Right renal cortex interstitium (tissue), 3 donors: ENCODE results near the gene HMBS. TPM values are rescaled to one million over a fixed set of nuclear protein-coding genes. Genes with fewer than 3 reads are reported as not detected.
"Not testable (repeated sequence)": the region's sequence is repeated elsewhere in the genome, so short reads cannot be mapped to it uniquely, and the experiment has no call there.

Experiments used
- DNase-seq, 3 donors: peaks; one replicate each; pipeline ENCODE4 v3.0.0-alpha.2; 2013; ENCODE audit warnings: low read depth in 3 of 3, low spot score in 2 of 3
- polyA plus RNA-seq, 3 donors: library from polyadenylated mRNA; unstranded; fragments of 120-200 nt; gene quantifications; one replicate each; pipeline ENCODE4 v1.2.1, GENCODE V29; 2013; ENCODE audit not compliant: insufficient read length in 3 of 3

The HMBS gene
- 10 to 100 TPM; 24.5 to 29.5 (median 26.8) TPM for polyA plus RNA-seq

GRCh38 chr11:119084663-119085436, at the start of gene HMBS:
HMBS (plus strand) TSS chr11:119084881; CDS start chr11:119085034, 153 bp downstream.
- DNase-seq: peak; percentile 91 to 93 (median 93)

DNA sequence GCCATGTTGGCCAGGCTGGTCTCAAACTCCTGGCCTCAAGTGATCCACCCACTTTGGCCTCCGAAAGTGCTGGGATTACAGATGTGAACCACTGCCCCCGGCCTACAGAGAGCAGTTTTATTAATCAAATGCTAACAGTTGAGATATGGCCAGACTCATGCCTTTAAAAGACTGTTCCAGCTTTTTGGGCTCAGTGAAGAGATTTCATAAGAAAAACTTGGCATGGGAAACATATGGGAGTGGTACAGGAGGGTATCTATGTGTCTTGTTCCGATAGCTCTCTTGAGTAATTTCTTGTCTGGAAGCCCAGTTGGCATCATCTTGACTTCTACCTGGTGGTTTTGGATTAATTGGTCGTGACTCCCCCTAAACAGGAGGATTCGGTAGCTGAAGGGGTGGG, 45.8 kb upstream of the HMBS start:
- no peak for DNase-seq

- DNase-seq: not testable (repeated sequence)
Measured at GRCh38 chr11:119039471-119039870, 45.2 kb upstream of the HMBS start.

DNA sequence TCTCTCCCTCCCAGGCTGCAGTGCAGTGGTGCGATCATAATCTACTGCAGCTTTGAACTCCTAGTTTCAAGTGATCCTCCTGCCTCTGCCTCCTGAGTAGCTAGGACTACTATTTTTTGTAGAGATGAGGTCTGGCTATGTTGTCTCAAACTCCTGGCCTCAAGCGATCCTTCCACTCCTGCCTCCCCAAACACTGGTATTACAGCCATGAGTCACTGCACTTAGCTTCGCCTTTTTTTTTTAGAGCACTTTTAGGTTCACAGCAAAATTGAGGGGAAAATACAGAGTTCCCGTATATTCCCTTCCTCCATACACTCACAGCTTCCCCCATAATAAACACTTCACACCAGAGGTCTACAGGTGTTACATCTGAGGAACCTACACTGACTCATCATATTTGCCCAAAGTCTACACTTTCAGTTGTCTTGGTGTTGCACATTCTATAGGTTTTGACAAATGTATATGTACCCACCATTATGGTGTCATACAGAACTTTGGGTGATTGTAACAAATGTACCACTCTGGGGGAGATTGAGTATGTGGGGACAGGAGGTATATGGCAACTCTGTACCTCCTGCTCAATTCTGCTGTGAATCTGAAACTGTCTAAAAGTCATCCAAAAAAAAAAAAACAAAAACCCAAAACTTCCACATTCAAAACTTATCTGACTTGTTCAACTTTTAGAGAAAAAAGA, 42.7 kb upstream of the HMBS start:
- DNase-seq: no peak

- DNase-seq: no peak
Measured at GRCh38 chr11:119042927-119043326, 41.8 kb upstream of the HMBS start.

GRCh38 chr11:119044708-119045107, 40.0 kb upstream of the HMBS start:
- no peak for DNase-seq

GRCh38 chr11:119046489-119046888, 38.2 kb upstream of the HMBS start:
- no peak for DNase-seq

GRCh38 chr11:119047205-119047604, 37.5 kb upstream of the HMBS start:
- DNase-seq: no peak

DNA sequence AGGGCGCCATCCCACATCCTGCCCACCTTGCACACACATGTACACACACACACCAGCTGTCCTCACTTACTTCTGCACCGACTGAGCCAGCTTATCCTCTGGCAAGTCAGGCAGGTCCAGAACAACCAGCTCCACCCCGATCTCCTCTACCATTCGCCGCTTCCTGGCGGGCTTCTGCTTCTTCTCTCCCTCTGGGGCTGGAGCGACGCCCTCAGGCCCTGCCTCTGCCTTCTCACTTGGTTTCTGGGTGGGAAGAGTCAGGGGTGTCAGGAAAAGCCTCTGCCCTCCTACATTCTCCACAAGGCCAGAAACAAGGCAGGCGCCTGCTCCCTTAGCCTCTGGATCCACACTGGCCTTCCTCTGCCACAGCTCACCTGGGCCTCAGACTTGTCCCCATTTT, 36.0 kb upstream of the HMBS start:
- DNase-seq: no peak

DNA sequence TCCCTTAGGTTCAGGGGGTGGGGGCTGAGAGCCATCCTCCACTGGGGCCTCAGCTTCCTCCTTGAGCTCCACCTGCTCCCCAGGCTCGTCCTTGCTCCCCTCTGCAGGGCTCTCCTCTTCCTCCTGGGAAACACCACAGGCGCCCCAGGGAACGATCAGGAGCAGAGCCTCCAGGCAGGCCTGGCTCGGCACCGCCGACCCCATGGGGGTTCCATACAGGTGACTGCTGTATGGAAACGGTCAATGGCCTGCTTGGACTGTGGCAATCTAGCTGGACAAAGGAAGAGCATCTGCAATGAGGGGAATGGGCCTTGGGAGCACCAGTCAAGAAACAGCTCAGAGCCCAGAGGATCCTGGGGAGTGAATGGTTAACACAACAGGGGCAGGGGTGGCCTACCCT, 35.6 kb upstream of the HMBS start:
- DNase-seq: no peak

GRCh38 chr11:119051440-119052162, 33.1 kb upstream of the HMBS start:
- DNase-seq: no peak

DNA sequence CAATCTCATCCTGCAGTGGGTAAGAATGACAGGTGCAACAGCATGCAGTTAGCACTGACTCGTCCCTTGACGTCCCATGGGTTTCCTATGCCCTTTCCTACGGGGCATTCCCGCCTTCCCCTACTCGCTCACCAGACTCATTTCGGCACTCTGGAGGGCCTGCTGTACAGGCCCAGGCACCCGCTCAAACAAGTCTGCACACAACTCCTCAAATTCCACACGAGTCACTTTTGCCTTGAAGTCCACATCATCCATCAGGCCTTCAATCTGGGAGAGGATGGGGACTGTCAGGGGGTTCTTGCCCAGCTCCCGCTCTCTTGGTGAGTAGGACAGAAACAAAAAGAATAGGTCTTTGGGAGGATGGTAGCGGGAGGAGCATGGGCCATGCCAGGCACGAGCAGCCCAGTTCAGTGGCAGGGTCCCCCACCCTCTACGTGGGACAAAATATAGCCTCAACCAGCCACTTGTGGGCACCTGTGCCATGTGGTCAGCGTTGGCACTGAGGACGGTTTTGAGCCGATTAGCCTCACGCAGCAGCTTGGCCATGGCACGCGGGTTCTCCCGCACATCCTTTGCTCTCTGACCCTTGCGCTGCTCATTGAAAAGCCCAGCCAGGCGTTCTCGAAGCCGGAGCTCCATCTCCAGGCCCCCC, 32.4 kb upstream of the HMBS start:
- no peak for DNase-seq

DNA sequence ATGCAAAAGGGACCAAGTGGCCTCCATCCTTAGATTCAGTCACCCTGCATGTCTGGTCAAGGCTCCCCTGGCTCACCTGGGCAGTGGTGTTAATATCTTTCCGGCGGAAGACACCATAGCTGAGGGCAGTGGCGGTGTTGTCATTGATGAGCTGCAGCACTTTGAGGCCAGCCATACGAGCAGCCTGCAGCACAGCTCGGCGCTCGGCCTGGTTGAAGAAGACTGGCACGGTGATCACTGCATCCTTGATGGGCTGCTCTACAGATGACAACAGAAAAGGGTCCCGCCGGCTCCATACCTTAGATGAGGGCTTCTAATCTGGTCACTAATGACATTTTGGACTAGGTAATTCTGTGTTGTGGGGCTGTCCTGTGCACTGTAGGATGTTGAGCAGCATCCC, 30.3 kb upstream of the HMBS start:
- no peak for DNase-seq

DNA sequence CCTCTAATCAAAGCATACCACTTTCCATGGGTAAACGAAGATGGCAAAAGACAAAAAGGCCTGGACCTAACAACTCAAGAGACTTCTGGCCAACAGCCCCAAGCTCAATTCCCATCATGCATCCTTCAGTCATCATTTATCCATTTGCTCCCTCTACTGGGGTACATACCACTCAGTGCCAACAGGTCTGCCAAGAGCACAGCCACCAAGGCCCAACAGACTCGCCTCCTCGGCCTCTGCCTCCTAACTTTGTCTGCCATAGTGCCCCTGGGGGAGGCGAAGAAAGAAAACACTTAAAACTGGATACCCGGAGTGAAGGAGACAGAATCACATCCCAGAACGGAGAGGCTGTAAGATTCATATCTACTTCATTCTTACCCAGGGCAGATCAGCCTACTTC, 28.8 kb upstream of the HMBS start:
- DNase-seq: no peak

DNA sequence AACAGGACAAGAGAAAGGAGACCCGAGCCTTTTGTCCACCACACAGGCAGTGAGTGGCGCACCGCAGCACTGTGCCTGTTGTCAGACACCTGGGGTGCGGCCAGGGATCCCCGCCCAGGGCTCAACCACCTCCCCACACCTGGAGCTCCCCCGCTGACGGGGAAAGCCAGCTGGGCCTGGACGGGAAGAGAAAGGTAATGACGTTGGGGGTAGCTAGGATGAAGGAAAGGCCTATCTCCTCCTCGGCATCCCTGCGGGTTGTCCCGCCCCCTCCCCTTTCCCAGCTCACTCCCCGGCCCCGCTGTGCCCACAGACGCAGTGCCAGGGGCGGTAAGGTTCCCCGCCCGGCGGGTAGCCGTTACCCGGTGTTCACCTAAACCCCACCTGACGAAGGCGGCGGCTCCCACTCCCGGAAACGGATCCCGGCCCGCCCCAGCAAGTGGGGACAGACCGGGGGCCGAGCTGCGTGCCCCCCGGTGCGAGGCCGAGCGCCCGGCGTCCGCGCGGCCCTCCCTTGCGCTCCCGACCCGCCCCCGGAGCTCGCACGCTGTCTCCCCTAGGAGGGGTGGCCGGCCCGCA, 28.2 kb upstream of the HMBS start:
- DNase-seq: no peak

- peak; percentile 73 to 92 (median 91) for DNase-seq
Measured at GRCh38 chr11:119057000-119057769, 27.5 kb upstream of the HMBS start, which contains the start of gene HYOU1. HYOU1 (minus strand) TSS chr11:119057205; CDS start chr11:119056160, 1,045 bp downstream.

DNA sequence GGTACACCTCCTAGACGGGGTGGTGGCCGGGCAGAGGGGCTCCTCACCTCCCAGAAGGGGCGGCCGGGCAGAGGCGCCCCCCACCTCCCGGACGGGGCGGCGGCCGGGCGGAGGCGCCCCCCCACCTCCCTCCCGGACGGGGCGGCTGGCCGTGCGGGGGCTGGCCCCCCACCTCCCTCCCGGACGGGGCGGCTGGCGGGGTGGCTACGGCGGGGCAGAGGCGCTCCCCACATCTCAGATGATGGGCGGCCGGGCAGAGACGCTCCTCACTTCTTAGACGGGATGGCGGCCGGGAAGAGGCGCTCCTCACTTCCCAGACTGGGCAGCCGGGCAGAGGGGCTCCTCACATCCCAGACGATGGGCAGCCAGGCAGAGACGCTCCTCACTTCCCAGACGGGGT, 25.6 kb upstream of the HMBS start:
- DNase-seq: not testable (repeated sequence)

- no peak for DNase-seq
Measured at GRCh38 chr11:119061256-119061655, 23.4 kb upstream of the HMBS start.

DNA sequence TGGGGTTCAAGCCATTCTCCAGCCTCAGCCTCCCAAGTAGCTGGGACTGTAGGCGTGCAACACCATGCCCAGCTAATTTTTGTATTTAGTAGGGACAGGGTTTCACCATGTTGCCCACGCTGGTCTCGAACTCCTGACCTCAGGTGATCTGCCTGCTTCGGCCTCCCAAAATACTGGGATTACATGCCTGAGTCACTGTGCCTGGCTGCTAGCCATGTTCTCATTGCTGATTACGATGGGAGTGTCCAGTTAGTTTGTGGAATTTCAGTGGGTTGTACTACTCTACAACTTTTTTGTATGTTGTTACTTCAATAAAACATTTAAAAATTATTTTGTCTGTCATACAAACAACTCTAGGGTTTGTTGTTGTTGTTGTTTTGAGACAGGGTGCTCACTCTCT, 21.9 kb upstream of the HMBS start:
- DNase-seq: no peak

- no peak for DNase-seq
Measured at GRCh38 chr11:119065369-119065768, 19.3 kb upstream of the HMBS start.
